ENCODE data around the gene JAML.

JAML gene

GRCh38 chr11:118238929-118239328 lies 14.1 kb upstream of the JAML start:
- Mint-ChIP-seq H3K4me1 (no peaks in the 10 kb centered on the region), H3K4me3 (no peak overlapping the region), H3K27me3 (ENCODE audit: low read depth, poor library complexity) (peaks cover 52% of the 10 kb centered on the region), H3K9me3 (no peaks in the 10 kb centered on the region), H3K27ac (no peak overlapping the region), H3K36me3 (ENCODE audit: low read depth) (no peaks in the 10 kb centered on the region)
- DNase-seq = no peak
- TF ChIP-seq, protein P1, sequence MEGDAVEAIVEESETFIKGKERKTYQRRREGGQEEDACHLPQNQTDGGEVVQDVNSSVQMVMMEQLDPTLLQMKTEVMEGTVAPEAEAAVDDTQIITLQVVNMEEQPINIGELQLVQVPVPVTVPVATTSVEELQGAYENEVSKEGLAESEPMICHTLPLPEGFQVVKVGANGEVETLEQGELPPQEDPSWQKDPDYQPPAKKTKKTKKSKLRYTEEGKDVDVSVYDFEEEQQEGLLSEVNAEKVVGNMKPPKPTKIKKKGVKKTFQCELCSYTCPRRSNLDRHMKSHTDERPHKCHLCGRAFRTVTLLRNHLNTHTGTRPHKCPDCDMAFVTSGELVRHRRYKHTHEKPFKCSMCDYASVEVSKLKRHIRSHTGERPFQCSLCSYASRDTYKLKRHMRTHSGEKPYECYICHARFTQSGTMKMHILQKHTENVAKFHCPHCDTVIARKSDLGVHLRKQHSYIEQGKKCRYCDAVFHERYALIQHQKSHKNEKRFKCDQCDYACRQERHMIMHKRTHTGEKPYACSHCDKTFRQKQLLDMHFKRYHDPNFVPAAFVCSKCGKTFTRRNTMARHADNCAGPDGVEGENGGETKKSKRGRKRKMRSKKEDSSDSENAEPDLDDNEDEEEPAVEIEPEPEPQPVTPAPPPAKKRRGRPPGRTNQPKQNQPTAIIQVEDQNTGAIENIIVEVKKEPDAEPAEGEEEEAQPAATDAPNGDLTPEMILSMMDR (IDR thresholded peaks at IDR 0.05) = no peak

GRCh38 chr11:118238421-118238820 lies 13.6 kb upstream of the JAML start:
- no peak overlapping the region for H3K27ac Mint-ChIP-seq
- H3K27me3 Mint-ChIP-seq (ENCODE audit: low read depth, poor library complexity) = peaks cover 52% of the 10 kb centered on the region
- no peak for DNase-seq
- H3K36me3 Mint-ChIP-seq (ENCODE audit: low read depth) = no peaks in the 10 kb centered on the region
- TF ChIP-seq, protein P1 (IDR thresholded peaks at IDR 0.05) = no peak
- H3K4me1 Mint-ChIP-seq = no peaks in the 10 kb centered on the region
- no peaks in the 10 kb centered on the region for H3K9me3 Mint-ChIP-seq
- H3K4me3 Mint-ChIP-seq = no peak overlapping the region

DNA sequence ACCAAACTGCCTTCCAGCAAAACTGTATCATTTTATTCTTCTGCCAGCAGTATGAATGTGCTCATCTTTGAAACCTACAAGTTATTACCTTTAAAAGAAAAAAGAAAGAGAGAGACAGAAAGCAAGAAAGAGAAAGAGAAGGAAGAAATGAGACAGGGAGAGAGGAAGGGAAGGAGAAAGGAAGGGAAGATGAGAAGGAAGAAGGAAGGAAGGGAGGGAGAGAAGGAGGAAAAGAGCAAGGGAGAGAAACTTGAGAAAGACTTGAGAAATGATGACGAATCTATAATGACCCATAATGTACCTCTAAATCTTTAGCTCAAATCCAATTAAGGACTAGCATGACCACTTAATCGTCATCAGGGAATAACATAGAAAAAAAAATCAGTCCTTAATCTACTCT lies 11.4 kb upstream of the JAML start:
- no peaks in the 10 kb centered on the region for H3K4me1 Mint-ChIP-seq
- H3K4me3 Mint-ChIP-seq = no peak overlapping the region
- H3K27me3 Mint-ChIP-seq (ENCODE audit: low read depth, poor library complexity) = peaks cover 35% of the 10 kb centered on the region
- DNase-seq = no peak
- no peak overlapping the region for H3K27ac Mint-ChIP-seq
- H3K9me3 Mint-ChIP-seq = no peaks in the 10 kb centered on the region
- H3K36me3 Mint-ChIP-seq (ENCODE audit: low read depth) = no peaks in the 10 kb centered on the region
- TF ChIP-seq, protein P1 (IDR thresholded peaks at IDR 0.05) = no peak

DNA sequence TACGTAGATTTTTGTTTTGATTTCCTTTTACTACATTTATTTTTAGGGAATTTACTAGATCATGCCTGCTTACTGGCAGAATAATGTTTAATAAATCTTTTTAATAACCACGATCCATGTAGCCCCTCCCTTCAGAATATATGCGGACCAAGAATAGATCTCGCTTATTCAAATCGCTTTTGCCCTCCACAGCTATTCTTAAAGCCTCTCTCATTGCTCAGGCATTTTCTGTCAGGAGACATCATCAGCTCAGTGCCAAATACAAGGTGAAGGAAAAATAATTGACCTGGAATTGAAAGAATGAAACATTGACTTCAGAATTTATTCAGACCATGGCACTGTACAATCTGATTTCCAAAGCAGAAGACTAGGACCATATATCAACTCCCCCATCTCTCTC lies 10.0 kb upstream of the JAML start:
- DNase-seq = no peak
- peaks cover 25% of the 10 kb centered on the region for H3K27me3 Mint-ChIP-seq (ENCODE audit: low read depth, poor library complexity)
- H3K4me3 Mint-ChIP-seq = no peak overlapping the region
- TF ChIP-seq, protein P1 (IDR thresholded peaks at IDR 0.05) = no peak
- no peaks in the 10 kb centered on the region for H3K4me1 Mint-ChIP-seq
- H3K36me3 Mint-ChIP-seq (ENCODE audit: low read depth) = no peaks in the 10 kb centered on the region
- no peaks in the 10 kb centered on the region for H3K9me3 Mint-ChIP-seq
- no peak overlapping the region for H3K27ac Mint-ChIP-seq

DNA sequence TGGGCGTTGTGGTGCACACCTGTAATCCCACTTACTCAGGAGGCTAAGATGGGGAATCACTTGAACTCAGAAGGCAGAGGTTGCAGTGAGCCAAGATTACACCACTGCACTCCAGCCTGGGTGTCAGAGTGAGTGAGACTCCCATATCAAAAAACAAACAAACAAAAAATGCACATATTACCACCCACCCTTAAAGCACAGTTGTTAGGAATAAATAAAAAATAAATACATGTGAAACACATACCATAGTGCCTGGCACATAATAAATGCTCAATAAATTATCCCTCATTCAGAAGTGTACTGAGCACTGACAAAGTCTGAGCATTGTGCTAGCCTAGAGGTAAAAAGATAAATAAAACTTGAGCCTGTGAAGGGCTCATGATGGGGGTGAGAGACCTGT lies 9.0 kb upstream of the JAML start:
- H3K4me1 Mint-ChIP-seq = no peaks in the 10 kb centered on the region
- DNase-seq = no peak
- peaks cover 28% of the 10 kb centered on the region for H3K27me3 Mint-ChIP-seq (ENCODE audit: low read depth, poor library complexity)
- H3K4me3 Mint-ChIP-seq = no peak overlapping the region
- no peaks in the 10 kb centered on the region for H3K36me3 Mint-ChIP-seq (ENCODE audit: low read depth)
- TF ChIP-seq, protein P1 (IDR thresholded peaks at IDR 0.05) = no peak
- H3K9me3 Mint-ChIP-seq = no peaks in the 10 kb centered on the region
- no peak overlapping the region for H3K27ac Mint-ChIP-seq

DNA sequence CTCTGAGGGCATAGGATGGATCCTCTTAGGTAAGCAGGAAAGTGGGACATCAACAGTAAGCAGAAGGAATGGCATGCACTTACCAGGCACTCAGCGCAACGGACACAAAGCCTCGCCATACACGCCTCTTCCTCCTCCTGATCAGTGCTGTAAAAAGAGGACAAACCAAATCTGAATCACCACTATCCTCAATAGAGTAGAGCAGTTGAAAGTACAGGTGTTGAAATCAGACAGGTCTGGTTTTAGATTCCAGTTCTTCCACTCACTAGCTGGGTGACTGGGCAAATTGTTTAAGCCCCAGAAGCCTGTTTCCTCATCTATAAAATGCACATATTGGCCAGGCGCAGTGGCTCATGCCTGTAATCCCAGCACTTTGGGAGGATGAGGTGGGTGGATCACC lies 8.6 kb upstream of the JAML start:
- DNase-seq = no peak
- TF ChIP-seq, protein P1 (IDR thresholded peaks at IDR 0.05) = no peak
- no peak overlapping the region for H3K4me3 Mint-ChIP-seq
- H3K36me3 Mint-ChIP-seq (ENCODE audit: low read depth) = no peaks in the 10 kb centered on the region
- no peaks in the 10 kb centered on the region for H3K9me3 Mint-ChIP-seq
- no peak overlapping the region for H3K27ac Mint-ChIP-seq
- no peaks in the 10 kb centered on the region for H3K4me1 Mint-ChIP-seq
- peaks cover 23% of the 10 kb centered on the region for H3K27me3 Mint-ChIP-seq (ENCODE audit: low read depth, poor library complexity)
